GM12872 (cell line): ENCODE results near the gene DNAJC13.

Experiments
- TF ChIP-seq, protein P1 (sequence below): IDR thresholded peaks from 3 replicates; pipeline ENCODE4 v1.5.1; 2011; ENCODE audit warnings: low read depth, mild to moderate bottlenecking, low read length, moderate library complexity; ENCODE audit not compliant: insufficient read depth

The DNAJC13 gene

GRCh38 chr3:132416807-132417694 is at the start of gene DNAJC13:
TSS of gene DNAJC13 (plus strand) at chr3:132417502. CDS start at chr3:132434551, 17,049 bp downstream.
- TF ChIP-seq, protein P1, sequence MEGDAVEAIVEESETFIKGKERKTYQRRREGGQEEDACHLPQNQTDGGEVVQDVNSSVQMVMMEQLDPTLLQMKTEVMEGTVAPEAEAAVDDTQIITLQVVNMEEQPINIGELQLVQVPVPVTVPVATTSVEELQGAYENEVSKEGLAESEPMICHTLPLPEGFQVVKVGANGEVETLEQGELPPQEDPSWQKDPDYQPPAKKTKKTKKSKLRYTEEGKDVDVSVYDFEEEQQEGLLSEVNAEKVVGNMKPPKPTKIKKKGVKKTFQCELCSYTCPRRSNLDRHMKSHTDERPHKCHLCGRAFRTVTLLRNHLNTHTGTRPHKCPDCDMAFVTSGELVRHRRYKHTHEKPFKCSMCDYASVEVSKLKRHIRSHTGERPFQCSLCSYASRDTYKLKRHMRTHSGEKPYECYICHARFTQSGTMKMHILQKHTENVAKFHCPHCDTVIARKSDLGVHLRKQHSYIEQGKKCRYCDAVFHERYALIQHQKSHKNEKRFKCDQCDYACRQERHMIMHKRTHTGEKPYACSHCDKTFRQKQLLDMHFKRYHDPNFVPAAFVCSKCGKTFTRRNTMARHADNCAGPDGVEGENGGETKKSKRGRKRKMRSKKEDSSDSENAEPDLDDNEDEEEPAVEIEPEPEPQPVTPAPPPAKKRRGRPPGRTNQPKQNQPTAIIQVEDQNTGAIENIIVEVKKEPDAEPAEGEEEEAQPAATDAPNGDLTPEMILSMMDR: no peak

DNA sequence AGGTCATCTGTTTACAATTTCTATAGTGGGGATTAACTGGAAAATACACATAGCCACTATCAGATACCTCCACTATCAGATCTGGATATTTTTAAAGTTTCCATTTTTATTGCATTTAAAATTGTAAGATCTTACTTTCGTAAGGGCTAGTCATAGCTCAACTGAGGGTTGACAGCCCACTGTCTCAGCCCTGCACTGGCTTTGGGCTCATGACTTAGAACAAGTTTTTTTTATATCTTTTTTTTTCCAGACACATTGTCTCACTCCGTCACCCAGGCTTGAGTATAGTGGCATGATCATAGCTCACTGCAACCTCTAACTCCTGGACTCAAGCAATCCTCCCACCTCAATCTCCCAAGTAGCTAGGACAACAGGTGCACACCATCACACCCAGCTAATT is 48.8 kb upstream of the DNAJC13 start:
- TF ChIP-seq, protein P1: no peak

DNA sequence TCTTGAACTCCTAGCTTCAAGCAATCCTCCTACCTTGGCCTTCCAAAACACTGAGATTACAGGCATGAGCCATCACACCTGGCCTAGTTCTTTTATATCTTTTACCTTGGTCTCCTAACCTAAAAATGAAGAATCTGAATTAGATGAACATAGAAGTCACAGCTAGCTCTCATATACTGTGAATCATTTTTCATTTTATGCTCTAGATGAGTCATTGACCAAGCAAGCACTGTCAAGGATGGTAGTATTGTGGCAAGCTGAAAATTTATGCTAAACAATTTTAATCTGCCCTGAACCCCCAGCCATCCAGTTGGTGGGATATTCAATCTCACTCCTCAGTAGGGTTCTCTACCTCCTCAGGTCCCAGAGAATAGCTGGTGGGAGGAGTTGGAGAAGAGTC is 48.3 kb upstream of the DNAJC13 start:
- TF ChIP-seq, protein P1: no peak

- TF ChIP-seq, protein P1: no peak
These were observed 39.1 kb upstream of the DNAJC13 start for GRCh38 chr3:132378048-132378762.

- TF ChIP-seq, protein P1: no peak
These were observed 38.5 kb upstream of the DNAJC13 start for GRCh38 chr3:132378846-132379245.

DNA sequence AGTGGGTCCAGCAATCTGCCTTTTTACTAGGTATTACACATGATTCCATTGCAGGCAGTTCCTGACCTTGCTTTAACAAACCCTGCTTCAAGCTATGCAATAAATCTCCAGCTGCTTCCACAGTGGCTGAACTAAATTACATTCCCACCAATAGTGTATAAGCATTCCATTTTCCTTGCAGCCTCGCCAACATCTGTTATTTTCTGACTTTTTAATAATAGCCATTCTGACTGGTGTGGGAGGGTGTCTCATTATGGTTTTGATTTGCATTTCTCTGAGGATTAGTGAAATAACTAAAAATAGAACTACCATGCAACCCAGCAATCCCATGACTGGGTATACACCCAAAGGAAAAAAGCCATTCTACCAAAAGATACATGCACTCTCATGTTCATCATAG is 36.4 kb upstream of the DNAJC13 start:
- TF ChIP-seq, protein P1: no peak

GRCh38 chr3:132381348-132381944 is 35.9 kb upstream of the DNAJC13 start:
- TF ChIP-seq, protein P1: no peak
